HG02623 (cell line): ENCODE results near the gene HPS5.
A peak's percentile ranks its signal among the peaks of the same experiment; 100 is the strongest.

ENCODE experiments used
- ATAC-seq: cut with Tn5 transposase; IDR thresholded peaks from one replicate; pipeline ENCODE4 v1.9.1; 2021; ENCODE audit warnings: moderate library complexity; ENCODE audit not compliant: unreplicated experiment

The HPS5 gene

GRCh38 chr11:18239655-18240054 lies 82.3 kb downstream of the HPS5 start:
- ATAC-seq: no peak

DNA sequence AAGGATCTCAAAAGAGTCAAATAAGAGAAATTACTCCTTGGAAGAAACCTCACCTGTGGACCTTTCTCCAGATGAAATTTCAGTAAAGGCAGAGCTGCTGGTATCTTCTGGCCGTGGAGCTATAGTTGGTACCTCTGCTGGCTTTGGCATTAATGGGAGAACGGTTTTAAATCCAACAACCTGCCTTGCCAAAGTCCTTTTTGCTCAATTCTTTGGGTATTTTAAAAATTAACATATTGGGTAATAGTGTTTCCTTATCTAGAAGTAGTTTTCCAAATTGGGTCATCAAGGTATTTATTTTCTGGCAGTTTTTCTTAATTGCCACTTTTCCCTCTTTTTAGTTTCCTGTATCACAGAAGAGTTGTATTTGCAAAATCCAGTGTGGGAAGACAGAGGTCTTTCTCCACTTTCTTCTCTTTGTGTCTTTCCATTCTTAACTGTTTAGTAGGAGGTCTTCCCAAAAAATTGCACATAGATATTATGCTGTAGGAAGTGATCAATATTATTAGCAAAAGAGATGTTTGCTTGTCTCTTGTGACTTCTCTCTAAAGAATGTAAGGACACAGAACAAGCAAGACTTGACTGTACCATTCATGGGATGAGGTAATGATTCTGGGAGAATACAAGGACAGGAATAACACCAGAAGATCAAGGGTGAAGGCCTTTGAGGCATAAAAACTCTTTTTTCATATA lies 85.1 kb downstream of the HPS5 start, which contains the start of gene SAA4:
Gene SAA4, minus strand, starts transcription at position 139 of the 693 bp plus-strand sequence. CDS start 876 bp downstream, outside the sequence.
- no peak for ATAC-seq

- no peak for ATAC-seq
Measured at GRCh38 chr11:18235394-18236334, 86.3 kb downstream of the HPS5 start.

DNA sequence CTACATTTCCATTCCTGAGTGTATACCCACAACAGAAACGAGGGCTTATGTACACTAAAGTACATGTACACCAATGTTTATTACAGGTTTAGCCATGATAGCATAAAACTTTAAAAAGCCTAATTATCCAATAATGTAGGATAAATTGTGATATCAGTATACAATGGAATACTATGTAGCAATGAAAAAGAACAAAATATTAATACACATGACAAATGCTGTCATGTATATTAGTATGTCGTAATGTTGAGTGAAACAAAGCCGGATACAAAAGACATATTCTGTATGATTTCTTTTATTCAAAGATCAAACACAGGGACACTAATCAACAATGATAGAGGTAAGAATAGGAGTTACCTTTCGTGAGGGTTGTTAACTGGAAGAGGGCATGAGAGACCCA lies 88.0 kb downstream of the HPS5 start:
- no peak for ATAC-seq

DNA sequence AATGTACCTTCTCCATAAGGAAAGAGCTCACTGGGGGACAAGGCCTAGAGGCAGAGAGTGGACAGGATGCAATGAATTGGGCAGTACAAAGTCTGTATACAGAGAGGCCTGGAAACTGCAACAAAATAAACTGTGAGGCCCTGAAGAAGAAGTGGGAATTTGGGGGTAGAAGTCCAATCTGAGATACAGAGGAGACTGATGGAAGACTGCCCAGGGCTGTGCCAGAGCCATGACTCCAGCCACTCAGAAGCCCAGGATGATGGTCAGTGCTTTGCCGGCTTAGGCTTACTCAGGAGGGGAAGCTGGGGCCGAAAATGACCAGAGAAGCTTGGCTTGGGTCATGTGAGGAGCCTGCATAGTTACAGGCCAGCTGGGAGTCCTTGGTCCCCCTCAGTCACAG lies 91.1 kb downstream of the HPS5 start:
- no peak for ATAC-seq

- peak; percentile 94 for ATAC-seq
Measured at GRCh38 chr11:18229501-18229900, 92.4 kb downstream of the HPS5 start.
